HEK293 (cell line): Measurements from ENCODE around the gene USP32.
A peak's percentile ranks its signal among the peaks of the same experiment; 100 is the strongest.

Experiments used
- GLIS1 ChIP-seq: fragments of 450-650 bp; formaldehyde crosslinking; IDR thresholded peaks from 2 replicates; pipeline ENCODE4 v1.5.1; 2016; ENCODE audit warnings: missing biosample characterization, missing genetic modification characterization
- KLF10 ChIP-seq: fragments of 450-650 bp; IDR thresholded peaks from 2 replicates; pipeline ENCODE4 v1.5.1; 2018; ENCODE audit warnings: missing biosample characterization, mild to moderate bottlenecking, missing genetic modification characterization
- MYNN ChIP-seq: fragments of 450-650 bp; formaldehyde crosslinking; IDR thresholded peaks from 2 replicates; pipeline ENCODE4 v1.5.1; 2016; ENCODE audit warnings: missing biosample characterization, missing genetic modification characterization, borderline replicate concordance
- OVOL3 ChIP-seq: fragments of 450-650 bp; formaldehyde crosslinking; IDR thresholded peaks from 2 replicates; pipeline ENCODE4 v1.5.1; 2016; ENCODE audit warnings: missing biosample characterization, missing genetic modification characterization
- SCRT1 ChIP-seq: fragments of 450-650 bp; formaldehyde crosslinking; IDR thresholded peaks from 2 replicates; pipeline ENCODE4 v1.5.1; 2016; ENCODE audit warnings: missing biosample characterization, missing genetic modification characterization, borderline replicate concordance
- TRIM28 ChIP-seq: IDR thresholded peaks from 2 replicates; pipeline ENCODE4 v1.6.1; 2011; ENCODE audit warnings: low read length, control low read depth, borderline replicate concordance
- ZBTB8A ChIP-seq: fragments of 450-650 bp; formaldehyde crosslinking; IDR thresholded peaks from 2 replicates; pipeline ENCODE4 v1.5.1; 2016; ENCODE audit warnings: missing biosample characterization, missing genetic modification characterization
- ZEB2 ChIP-seq: fragments of 450-650 bp; formaldehyde crosslinking; IDR thresholded peaks from 2 replicates; pipeline ENCODE4 v1.5.1; 2016; ENCODE audit warnings: missing biosample characterization, missing genetic modification characterization
- ZFHX2 ChIP-seq: fragments of 450-650 bp; formaldehyde crosslinking; conservative IDR thresholded peaks from 2 replicates; pipeline ENCODE4 v1.5.1; 2016; ENCODE audit warnings: missing biosample characterization, missing genetic modification characterization
- ZFP69B ChIP-seq: fragments of 450-650 bp; formaldehyde crosslinking; IDR thresholded peaks from 2 replicates; pipeline ENCODE4 v1.5.1; 2016; ENCODE audit warnings: missing biosample characterization, missing genetic modification characterization
- ZNF112 ChIP-seq: fragments of 450-650 bp; formaldehyde crosslinking; IDR thresholded peaks from 2 replicates; pipeline ENCODE4 v1.5.0; 2017; ENCODE audit warnings: missing biosample characterization, missing genetic modification characterization
- ZNF138 ChIP-seq: fragments of 450-650 bp; formaldehyde crosslinking; IDR thresholded peaks from 2 replicates; pipeline ENCODE4 v1.5.1; 2016; ENCODE audit warnings: missing biosample characterization, missing genetic modification characterization, borderline replicate concordance
- ZNF146 ChIP-seq: fragments of 450-650 bp; formaldehyde crosslinking; IDR thresholded peaks from 2 replicates; pipeline ENCODE4 v1.5.1; 2016; ENCODE audit warnings: missing biosample characterization, missing genetic modification characterization
- ZNF19 ChIP-seq: fragments of 450-650 bp; formaldehyde crosslinking; IDR thresholded peaks from 2 replicates; pipeline ENCODE4; 2016; ENCODE audit warnings: missing biosample characterization, missing genetic modification characterization, low read depth
- ZNF292 ChIP-seq: fragments of 450-650 bp; formaldehyde crosslinking; IDR thresholded peaks from 2 replicates; pipeline ENCODE4 v1.5.1; 2016; ENCODE audit warnings: low read depth, missing biosample characterization, missing genetic modification characterization, borderline replicate concordance
- ZNF302 ChIP-seq: fragments of 450-650 bp; formaldehyde crosslinking; IDR thresholded peaks from 2 replicates; pipeline ENCODE4 v1.5.1; 2016; ENCODE audit warnings: missing biosample characterization, missing genetic modification characterization, low read depth
- ZNF335 ChIP-seq: fragments of 450-650 bp; formaldehyde crosslinking; conservative IDR thresholded peaks from 2 replicates; pipeline ENCODE4 v1.5.1; 2016; ENCODE audit warnings: missing biosample characterization, missing genetic modification characterization
- ZNF501 ChIP-seq: fragments of 450-650 bp; formaldehyde crosslinking; IDR thresholded peaks from 2 replicates; pipeline ENCODE4 v1.5.1; 2016; ENCODE audit warnings: missing biosample characterization, missing genetic modification characterization
- ZNF510 ChIP-seq: fragments of 450-650 bp; formaldehyde crosslinking; IDR thresholded peaks from 2 replicates; pipeline ENCODE4 v1.5.1; 2018; ENCODE audit warnings: mild to moderate bottlenecking, missing genetic modification characterization, missing biosample characterization; ENCODE audit not compliant: insufficient replicate concordance
- ZNF600 ChIP-seq: fragments of 450-650 bp; formaldehyde crosslinking; IDR thresholded peaks from 2 replicates; pipeline ENCODE4 v1.5.1; 2016; ENCODE audit warnings: missing biosample characterization, missing genetic modification characterization
- ZNF777 ChIP-seq: fragments of 450-650 bp; formaldehyde crosslinking; IDR thresholded peaks from 2 replicates; pipeline ENCODE4 v1.5.1; 2017; ENCODE audit warnings: missing biosample characterization, missing genetic modification characterization, borderline replicate concordance
- TF ChIP-seq, protein P1 (sequence below): fragments of 450-650 bp; formaldehyde crosslinking; IDR thresholded peaks from 2 replicates; pipeline ENCODE4 v1.5.1; 2017; ENCODE audit warnings: missing biosample characterization, missing genetic modification characterization
- TF ChIP-seq, protein P2 (sequence below): fragments of 450-650 bp; formaldehyde crosslinking; IDR thresholded peaks from 2 replicates; pipeline ENCODE4 v1.5.1; 2016; ENCODE audit warnings: missing biosample characterization, missing genetic modification characterization, borderline replicate concordance
- TF ChIP-seq, protein P3 (sequence below): fragments of 450-650 bp; formaldehyde crosslinking; conservative IDR thresholded peaks from 2 replicates; pipeline ENCODE4 v1.5.1; 2016; ENCODE audit warnings: low read depth, missing biosample characterization, missing genetic modification characterization
- TF ChIP-seq, protein P4 (sequence below): fragments of 450-650 bp; formaldehyde crosslinking; IDR thresholded peaks from 2 replicates; pipeline ENCODE4 v1.5.1; 2016; ENCODE audit warnings: missing biosample characterization, missing genetic modification characterization
- TF ChIP-seq, protein P5 (sequence below): fragments of 450-650 bp; formaldehyde crosslinking; IDR thresholded peaks from 2 replicates; pipeline ENCODE4 v1.5.1; 2016; ENCODE audit warnings: missing biosample characterization, missing genetic modification characterization

The USP32 gene

DNA sequence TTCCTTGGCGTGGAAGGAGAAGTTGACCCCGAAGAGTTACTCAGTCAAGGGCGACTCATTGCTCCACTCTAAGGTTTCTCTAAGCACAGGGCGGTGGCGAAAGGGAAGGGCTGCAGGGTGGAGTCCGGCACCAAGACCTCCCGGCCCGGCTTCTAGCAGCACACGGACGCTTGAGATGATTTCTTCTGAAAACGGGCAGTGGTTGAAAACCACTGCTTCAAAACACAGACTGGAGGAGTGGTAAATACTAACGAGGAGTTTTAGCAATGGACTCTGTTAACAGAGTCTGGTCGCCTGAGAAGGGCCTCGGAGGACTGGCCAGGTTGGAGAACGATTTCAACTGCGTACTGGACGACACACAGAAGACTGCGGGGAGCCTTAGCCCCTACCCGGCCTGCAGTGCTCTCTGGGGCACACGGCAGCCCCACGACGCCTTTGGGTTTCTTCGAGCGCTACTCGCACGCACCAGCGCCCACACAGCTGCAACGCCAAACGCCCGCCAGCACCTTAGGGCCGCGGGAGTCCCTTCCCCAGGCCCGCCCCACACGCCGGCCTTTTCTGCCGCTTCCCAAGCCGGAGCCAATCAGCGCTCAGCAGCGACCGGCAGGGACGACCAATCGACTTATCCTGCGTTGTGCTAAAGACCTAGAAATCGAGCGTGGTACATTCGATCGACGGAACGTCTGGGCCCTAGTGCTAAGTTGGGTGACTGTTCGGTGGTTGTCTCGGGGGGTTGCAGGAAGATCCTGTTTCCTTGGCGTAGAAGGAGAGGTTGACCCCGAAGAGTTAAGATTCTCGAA lies 256.6 kb downstream of the USP32 start (continued):
- TF ChIP-seq ZNF19 (tag by site-specific recombination) (no peak), ZNF600 (tag by site-specific recombination) (no peak), ZNF146 (tag by site-specific recombination) (no peak), ZNF112 (no peak), ZNF501 (tag by site-specific recombination) (0 out of 2 replicates have a peak, but pooled peaks have one; percentile 50), GLIS1 (peak; percentile 56), ZNF138 (tag by site-specific recombination) (no peak), ZNF335 (tag by site-specific recombination) (peak; percentile 48), MYNN (tag by site-specific recombination) (no peak), ZNF292 (no peak), KLF10 (tag by site-specific recombination) (no peak), OVOL3 (tag by site-specific recombination) (no peak), ZEB2 (tag by site-specific recombination) (no peak), ZNF302 (tag by site-specific recombination) (no peak), ZBTB8A (tag by site-specific recombination) (peak; percentile 78), SCRT1 (no peak), ZFHX2 (tag by site-specific recombination) (peak; percentile 81), ZFP69B (tag by site-specific recombination) (no peak), TRIM28 (no peak), ZNF777 (tag by site-specific recombination) (no peak), ZNF510 (tag by site-specific recombination) (no peak)
- TF ChIP-seq, protein P1, sequence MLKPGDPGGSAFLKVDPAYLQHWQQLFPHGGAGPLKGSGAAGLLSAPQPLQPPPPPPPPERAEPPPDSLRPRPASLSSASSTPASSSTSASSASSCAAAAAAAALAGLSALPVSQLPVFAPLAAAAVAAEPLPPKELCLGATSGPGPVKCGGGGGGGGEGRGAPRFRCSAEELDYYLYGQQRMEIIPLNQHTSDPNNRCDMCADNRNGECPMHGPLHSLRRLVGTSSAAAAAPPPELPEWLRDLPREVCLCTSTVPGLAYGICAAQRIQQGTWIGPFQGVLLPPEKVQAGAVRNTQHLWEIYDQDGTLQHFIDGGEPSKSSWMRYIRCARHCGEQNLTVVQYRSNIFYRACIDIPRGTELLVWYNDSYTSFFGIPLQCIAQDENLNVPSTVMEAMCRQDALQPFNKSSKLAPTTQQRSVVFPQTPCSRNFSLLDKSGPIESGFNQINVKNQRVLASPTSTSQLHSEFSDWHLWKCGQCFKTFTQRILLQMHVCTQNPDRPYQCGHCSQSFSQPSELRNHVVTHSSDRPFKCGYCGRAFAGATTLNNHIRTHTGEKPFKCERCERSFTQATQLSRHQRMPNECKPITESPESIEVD, result no peak
- TF ChIP-seq, protein P2, sequence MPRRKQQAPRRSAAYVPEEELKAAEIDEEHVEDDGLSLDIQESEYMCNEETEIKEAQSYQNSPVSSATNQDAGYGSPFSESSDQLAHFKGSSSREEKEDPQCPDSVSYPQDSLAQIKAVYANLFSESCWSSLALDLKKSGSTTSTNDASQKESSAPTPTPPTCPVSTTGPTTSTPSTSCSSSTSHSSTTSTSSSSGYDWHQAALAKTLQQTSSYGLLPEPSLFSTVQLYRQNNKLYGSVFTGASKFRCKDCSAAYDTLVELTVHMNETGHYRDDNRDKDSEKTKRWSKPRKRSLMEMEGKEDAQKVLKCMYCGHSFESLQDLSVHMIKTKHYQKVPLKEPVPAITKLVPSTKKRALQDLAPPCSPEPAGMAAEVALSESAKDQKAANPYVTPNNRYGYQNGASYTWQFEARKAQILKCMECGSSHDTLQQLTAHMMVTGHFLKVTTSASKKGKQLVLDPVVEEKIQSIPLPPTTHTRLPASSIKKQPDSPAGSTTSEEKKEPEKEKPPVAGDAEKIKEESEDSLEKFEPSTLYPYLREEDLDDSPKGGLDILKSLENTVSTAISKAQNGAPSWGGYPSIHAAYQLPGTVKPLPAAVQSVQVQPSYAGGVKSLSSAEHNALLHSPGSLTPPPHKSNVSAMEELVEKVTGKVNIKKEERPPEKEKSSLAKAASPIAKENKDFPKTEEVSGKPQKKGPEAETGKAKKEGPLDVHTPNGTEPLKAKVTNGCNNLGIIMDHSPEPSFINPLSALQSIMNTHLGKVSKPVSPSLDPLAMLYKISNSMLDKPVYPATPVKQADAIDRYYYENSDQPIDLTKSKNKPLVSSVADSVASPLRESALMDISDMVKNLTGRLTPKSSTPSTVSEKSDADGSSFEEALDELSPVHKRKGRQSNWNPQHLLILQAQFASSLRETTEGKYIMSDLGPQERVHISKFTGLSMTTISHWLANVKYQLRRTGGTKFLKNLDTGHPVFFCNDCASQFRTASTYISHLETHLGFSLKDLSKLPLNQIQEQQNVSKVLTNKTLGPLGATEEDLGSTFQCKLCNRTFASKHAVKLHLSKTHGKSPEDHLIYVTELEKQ (tag by site-specific recombination), result no peak
- TF ChIP-seq, protein P3, sequence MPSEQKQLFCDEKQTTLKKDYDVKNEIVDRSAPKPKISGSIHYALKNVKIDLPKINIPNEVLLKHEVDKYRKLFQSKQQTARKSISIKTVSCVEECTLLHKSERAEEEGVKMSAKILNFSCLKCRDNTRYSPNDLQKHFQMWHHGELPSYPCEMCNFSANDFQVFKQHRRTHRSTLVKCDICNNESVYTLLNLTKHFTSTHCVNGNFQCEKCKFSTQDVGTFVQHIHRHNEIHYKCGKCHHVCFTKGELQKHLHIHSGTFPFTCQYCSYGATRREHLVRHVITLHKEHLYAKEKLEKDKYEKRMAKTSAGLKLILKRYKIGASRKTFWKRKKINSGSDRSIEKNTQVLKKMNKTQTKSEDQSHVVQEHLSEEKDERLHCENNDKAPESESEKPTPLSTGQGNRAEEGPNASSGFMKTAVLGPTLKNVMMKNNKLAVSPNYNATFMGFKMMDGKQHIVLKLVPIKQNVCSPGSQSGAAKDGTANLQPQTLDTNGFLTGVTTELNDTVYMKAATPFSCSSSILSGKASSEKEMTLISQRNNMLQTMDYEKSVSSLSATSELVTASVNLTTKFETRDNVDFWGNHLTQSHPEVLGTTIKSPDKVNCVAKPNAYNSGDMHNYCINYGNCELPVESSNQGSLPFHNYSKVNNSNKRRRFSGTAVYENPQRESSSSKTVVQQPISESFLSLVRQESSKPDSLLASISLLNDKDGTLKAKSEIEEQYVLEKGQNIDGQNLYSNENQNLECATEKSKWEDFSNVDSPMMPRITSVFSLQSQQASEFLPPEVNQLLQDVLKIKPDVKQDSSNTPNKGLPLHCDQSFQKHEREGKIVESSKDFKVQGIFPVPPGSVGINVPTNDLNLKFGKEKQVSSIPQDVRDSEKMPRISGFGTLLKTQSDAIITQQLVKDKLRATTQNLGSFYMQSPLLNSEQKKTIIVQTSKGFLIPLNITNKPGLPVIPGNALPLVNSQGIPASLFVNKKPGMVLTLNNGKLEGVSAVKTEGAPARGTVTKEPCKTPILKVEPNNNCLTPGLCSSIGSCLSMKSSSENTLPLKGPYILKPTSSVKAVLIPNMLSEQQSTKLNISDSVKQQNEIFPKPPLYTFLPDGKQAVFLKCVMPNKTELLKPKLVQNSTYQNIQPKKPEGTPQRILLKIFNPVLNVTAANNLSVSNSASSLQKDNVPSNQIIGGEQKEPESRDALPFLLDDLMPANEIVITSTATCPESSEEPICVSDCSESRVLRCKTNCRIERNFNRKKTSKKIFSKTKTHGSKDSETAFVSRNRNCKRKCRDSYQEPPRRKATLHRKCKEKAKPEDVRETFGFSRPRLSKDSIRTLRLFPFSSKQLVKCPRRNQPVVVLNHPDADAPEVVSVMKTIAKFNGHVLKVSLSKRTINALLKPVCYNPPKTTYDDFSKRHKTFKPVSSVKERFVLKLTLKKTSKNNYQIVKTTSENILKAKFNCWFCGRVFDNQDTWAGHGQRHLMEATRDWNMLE (tag by site-specific recombination), result 0 out of 2 replicates have a peak, but pooled peaks have one; percentile 18
- TF ChIP-seq, protein P4, sequence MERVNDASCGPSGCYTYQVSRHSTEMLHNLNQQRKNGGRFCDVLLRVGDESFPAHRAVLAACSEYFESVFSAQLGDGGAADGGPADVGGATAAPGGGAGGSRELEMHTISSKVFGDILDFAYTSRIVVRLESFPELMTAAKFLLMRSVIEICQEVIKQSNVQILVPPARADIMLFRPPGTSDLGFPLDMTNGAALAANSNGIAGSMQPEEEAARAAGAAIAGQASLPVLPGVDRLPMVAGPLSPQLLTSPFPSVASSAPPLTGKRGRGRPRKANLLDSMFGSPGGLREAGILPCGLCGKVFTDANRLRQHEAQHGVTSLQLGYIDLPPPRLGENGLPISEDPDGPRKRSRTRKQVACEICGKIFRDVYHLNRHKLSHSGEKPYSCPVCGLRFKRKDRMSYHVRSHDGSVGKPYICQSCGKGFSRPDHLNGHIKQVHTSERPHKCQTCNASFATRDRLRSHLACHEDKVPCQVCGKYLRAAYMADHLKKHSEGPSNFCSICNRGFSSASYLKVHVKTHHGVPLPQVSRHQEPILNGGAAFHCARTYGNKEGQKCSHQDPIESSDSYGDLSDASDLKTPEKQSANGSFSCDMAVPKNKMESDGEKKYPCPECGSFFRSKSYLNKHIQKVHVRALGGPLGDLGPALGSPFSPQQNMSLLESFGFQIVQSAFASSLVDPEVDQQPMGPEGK (tag by site-specific recombination), result peak; percentile 80
- TF ChIP-seq, protein P5, sequence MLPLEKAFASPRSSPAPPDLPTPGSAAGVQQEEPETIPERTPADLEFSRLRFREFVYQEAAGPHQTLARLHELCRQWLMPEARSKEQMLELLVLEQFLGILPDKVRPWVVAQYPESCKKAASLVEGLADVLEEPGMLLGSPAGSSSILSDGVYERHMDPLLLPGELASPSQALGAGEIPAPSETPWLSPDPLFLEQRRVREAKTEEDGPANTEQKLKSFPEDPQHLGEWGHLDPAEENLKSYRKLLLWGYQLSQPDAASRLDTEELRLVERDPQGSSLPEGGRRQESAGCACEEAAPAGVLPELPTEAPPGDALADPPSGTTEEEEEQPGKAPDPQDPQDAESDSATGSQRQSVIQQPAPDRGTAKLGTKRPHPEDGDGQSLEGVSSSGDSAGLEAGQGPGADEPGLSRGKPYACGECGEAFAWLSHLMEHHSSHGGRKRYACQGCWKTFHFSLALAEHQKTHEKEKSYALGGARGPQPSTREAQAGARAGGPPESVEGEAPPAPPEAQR (tag by site-specific recombination), result no peak
